Measurements from ENCODE around the gene FMN1. TPM values are rescaled to one million over a fixed set of nuclear protein-coding genes. Genes with fewer than 3 reads are reported as not detected.

The FMN1 gene
- total and polyA plus RNA-seq, 2 of the 13 experiments (the other 11 are each of a cell fraction or from before 2014, with no cell fraction given) = 0.20 to 0.60 TPM

DNA sequence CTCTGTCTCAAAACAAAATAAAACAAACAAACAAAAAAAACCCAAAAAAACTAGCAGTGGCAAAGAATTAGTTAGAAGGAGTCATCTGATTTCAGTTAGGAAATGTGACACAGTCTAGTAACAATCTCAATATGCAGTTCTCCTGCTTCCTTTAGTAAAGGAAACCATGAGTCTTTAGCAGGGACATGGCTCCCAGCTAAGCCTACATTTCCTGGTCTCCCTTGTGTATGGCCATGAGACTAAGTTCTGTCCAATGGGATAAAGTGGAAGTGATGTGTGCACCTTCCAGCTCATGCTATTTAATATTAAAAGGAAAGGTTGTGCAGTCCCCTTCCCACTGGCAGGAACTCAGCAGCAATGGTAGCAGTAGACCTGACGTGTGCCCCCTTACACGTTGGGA is 402.1 kb downstream of the FMN1 start:
- intact Hi-C loops (cut with micrococcal nuclease; ENCODE audit: unreplicated experiment) (loop anchor here (1.0 kb wide), 1 partner anchor 39 kb away; no protein-coding TSS in a partner anchor), in situ Hi-C loops (cut with HindIII; ENCODE audit: extremely low pct_ligation_motif_present, low pct_unique_long_range_greater_than_20kb) (no loop called here)

More for the DNA sequence above, 402.1 kb downstream of the FMN1 start:
- Histone ChIP-seq H3K9ac (ENCODE audit: insufficient read depth, low read depth, low read length) (no peak overlapping the region), H3K4me1 (ENCODE audit: insufficient read depth, low read length) (peaks cover 34% of the 10 kb centered on the region), H3K4me3 (replicated peaks in 1 of 3; ENCODE audit: insufficient read depth in 1 of 3, low read depth in 2 of 3, low read length in 3 of 3) (no peak overlapping the region), H3K79me2 (ENCODE audit: insufficient read depth, low read length) (no peaks in the 10 kb centered on the region), H2AFZ (ENCODE audit: low read length) (no peak overlapping the region), H3K27me3 (ENCODE audit: control insufficient read depth in 1 of 2, insufficient read depth in 2 of 2, low read length in 2 of 2) (no peaks in the 10 kb centered on the region; a peak in 1 of 5 replicates), H3K4me2 (ENCODE audit: low read depth, low read length) (no peak overlapping the region), H3K36me3 (replicated peaks in 1 of 2; ENCODE audit: control insufficient read depth in 1 of 2, insufficient read depth in 2 of 2, low read length in 2 of 2) (no peaks in the 10 kb centered on the region), H3K9me3 (ENCODE audit: low read length) (no peaks in the 10 kb centered on the region), H4K20me1 (ENCODE audit: insufficient read depth, low read length) (no peaks in the 10 kb centered on the region), H3K27ac (ENCODE audit: extremely low read length, insufficient read depth, low read length) (no peak overlapping the region)
- FAIRE-seq = no peak
- TF ChIP-seq ARNT2 (CRISPR knock-in tag; IDR thresholded peaks at IDR 0.05; ENCODE audit: low read depth) (no peak), ZNF136 (CRISPR knock-in tag; IDR thresholded peaks at IDR 0.05; ENCODE audit: low read depth) (no peak), HES4 (CRISPR knock-in tag; IDR thresholded peaks at IDR 0.05; ENCODE audit: borderline replicate concordance) (no peak), ZNF644 (CRISPR knock-in tag; IDR thresholded peaks at IDR 0.05; ENCODE audit: low read depth) (no peak), ZNF432 (CRISPR knock-in tag; IDR thresholded peaks at IDR 0.05; ENCODE audit: borderline replicate concordance) (no peak), PAWR (CRISPR knock-in tag; IDR thresholded peaks at IDR 0.05; ENCODE audit: borderline replicate concordance) (no peak), USF2 (IDR thresholded peaks at IDR 0.05; ENCODE audit: low read depth, low read length) (no peak), USF2 (CRISPR knock-in tag; IDR thresholded peaks at IDR 0.05; ENCODE audit: borderline replicate concordance) (no peak), ZNF883 (CRISPR knock-in tag; IDR thresholded peaks at IDR 0.05; ENCODE audit: not compliant biosample characterization) (no peak), ELF4 (CRISPR knock-in tag; IDR thresholded peaks at IDR 0.05; ENCODE audit: borderline replicate concordance) (no peak), ZNF782 (CRISPR knock-in tag; IDR thresholded peaks at IDR 0.05; ENCODE audit: borderline replicate concordance) (no peak), SMC3 (IDR thresholded peaks at IDR 0.05; ENCODE audit: low read length) (no peak), ZFP1 (CRISPR knock-in tag; IDR thresholded peaks at IDR 0.05) (no peak), GTF3A (CRISPR knock-in tag; conservative IDR thresholded peaks at IDR 0.05) (no peak), AGO1 (IDR thresholded peaks at IDR 0.05; ENCODE audit: low read depth, low read length, poor library complexity, severe bottlenecking) (no peak), ZNF746 (CRISPR knock-in tag; IDR thresholded peaks at IDR 0.05) (no peak)
- TF ChIP-seq, protein P1, sequence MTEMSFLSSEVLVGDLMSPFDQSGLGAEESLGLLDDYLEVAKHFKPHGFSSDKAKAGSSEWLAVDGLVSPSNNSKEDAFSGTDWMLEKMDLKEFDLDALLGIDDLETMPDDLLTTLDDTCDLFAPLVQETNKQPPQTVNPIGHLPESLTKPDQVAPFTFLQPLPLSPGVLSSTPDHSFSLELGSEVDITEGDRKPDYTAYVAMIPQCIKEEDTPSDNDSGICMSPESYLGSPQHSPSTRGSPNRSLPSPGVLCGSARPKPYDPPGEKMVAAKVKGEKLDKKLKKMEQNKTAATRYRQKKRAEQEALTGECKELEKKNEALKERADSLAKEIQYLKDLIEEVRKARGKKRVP (CRISPR knock-in tag; IDR thresholded peaks at IDR 0.05) = no peak
- TF ChIP-seq, protein P2, sequence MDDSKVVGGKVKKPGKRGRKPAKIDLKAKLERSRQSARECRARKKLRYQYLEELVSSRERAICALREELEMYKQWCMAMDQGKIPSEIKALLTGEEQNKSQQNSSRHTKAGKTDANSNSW (CRISPR knock-in tag; IDR thresholded peaks at IDR 0.05; ENCODE audit: borderline replicate concordance) = no peak
- 80% methylated on average over 2 of the region's 2 CpGs for WGBS (ENCODE audit: low lambda C conversion rate)
- no peak for ATAC-seq
- POLR2A ChIA-PET = no interaction called here
- CTCF ChIA-PET (ENCODE audit: low intra/inter-chr PET ratio, low total read pairs) = no interaction called here
- no TSS peak for BruUV-seq (replicated peaks)
- DNase-seq (ENCODE audit: low spot score) = no peak

All from HepG2 (cell line).